Measurements from ENCODE around the gene PLXDC2.

PLXDC2 gene

DNA sequence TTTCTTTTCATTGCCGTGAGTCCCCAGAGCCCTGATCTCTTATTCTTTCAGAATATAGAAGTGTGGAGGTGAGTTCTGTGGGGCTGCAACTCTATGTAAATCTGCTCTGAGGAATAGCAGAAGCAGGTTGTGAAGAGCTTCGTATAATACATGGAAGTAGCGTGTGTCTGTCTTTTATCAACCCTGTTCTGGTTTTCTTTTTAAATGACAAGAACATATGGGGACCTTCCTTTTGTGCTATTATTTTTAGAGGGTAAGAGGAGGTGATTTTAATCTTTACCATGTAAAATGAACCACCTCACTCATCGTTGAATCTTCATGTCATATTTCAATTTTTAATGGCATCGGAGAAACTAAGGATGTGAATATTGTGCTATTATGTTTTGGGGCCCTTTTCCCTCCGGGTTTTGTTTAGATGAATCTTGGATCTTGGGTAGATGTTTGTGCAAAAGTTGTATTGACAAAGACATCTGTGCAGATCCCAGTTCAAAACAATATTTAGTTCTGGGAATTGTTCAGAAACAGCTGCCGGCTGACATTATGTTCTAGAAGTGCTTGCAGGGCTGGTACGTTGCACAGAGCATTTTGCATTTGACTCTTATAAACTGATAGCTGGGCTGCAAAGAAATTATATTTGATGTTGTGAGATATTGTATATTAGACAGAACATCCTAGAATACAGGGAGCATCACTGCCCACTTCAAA, 46.7 kb downstream of the PLXDC2 start:
- DNase-seq: no peak

DNA sequence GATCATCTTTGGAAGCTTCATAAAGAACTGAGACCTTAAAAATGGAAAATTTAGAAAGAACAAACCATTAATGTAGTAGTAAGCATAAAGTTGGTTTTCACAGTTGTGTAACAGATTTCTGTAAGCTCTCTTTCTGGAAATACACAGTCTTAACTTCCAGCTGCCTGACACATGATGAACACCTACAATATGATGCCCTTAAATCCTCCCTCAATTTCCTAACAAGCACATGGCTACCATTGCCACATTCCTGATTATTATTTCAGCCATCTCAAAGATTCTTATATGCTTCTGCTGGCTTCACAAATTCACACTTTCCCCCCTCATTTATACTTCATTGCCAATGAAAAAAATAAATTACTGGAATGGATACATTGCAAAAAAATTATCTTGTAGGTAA, 49.4 kb downstream of the PLXDC2 start:
- DNase-seq: no peak

DNA sequence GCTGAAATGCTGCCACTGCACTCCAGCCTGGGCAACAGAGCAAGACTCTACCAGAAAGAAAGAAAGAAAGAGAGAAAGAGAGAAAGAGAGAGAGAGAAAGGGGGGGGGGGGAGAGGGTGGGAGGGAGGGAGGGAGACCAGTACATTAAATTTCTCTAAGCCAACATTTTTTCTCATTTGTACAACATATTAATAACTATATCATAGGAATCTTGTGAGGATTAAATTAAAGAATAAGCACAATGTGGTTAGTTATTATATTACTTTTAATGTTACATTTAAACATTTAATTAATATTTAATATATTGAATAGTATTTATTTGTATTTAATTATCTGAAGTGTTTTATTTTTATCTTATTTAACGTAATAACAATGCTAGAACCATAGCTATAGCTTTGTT, 53.1 kb downstream of the PLXDC2 start:
- no peak for DNase-seq

DNA sequence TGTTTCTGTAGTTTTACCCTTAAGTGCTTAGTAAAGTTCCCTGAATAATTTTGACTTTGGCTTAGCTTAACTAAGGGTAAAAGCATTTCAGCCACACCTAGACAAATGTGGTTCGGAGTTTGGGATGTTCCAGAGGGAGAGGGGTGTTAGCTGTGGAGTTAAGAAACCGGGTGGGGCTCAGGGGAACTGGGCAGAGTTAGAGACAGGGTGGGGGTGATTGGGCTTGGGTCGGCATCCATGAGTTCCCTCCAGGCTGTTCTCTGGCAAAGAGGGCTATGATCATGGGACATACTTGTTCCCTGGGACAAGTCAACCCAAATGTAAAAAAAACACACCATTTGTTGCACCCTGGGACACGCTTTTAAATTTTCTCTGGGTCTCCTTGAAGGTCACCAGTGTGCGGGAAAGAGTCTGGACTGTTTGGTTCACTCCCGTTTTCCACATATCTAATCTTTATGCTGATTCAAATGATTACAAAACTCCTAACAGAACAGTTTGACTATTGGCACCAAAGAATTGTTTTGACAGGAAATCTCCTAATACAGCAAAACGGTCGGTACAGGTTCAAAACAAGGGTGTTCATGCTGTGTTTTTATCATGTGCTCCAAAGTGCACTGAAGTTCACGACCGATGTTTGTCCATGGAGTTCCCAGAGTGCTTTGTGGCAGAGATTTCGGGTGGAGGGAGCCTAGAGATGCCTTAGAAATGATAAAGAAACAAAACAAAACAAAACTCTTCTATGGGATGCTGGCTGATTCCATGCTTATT, 56.5 kb downstream of the PLXDC2 start:
- no peak for DNase-seq

DNA sequence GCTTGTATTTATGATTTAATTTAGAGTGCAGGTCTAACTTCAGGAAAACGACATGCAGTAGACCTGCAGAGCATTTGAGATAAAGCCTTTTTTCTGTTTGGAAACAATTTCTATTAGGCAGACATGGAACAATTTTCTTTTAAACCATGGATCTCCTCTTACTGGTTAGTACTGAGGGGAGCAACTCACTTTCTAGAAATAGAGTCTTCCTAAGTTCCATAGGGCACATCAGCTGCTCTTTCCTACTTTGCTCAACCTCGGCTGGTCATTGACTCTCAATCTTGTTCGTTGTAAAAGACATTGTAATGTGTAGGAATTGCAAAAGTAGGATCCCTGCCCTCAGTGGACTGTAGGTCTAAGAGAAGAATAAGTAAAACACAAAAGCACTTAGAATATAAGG, 58.0 kb downstream of the PLXDC2 start:
- DNase-seq: no peak

DNA sequence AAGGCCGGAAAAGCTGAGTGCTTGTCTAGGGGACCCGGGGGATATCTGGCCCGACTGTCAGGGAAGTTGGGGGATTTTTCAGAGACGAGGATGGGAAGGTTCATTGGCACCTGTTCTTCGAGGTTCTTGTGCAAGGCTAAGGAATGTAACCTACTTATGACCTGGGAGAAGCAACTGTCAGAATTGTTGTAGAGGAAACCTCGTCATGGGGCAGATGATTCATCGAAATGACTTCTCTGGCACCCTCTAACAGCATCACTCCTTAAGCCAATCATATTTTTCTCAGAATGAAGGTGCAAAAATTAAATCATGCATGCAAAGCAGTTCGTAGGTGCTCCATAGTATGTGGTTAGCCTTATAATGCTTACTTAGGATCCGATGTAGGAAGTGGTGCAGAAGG, 58.6 kb downstream of the PLXDC2 start:
- no peak for DNase-seq

DNA sequence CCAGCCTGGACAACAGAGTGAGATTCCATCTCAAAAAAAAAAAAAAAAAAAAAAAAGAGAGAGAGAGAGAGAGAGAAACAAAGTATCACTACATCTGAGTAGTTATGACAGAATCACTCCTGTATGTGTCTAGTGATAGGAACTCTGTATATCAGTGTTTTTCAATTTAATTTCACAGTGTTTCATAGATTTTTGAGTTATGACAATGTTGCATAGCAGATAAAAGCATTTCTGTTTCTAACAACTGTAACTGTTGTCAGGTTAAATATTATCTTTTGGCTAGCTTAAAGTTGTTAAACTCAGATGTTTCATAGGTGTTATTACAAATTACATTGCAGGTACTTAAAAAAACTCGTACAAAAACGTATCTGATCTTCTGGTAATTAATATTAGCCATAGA, 60.3 kb downstream of the PLXDC2 start:
- no peak for DNase-seq

DNA sequence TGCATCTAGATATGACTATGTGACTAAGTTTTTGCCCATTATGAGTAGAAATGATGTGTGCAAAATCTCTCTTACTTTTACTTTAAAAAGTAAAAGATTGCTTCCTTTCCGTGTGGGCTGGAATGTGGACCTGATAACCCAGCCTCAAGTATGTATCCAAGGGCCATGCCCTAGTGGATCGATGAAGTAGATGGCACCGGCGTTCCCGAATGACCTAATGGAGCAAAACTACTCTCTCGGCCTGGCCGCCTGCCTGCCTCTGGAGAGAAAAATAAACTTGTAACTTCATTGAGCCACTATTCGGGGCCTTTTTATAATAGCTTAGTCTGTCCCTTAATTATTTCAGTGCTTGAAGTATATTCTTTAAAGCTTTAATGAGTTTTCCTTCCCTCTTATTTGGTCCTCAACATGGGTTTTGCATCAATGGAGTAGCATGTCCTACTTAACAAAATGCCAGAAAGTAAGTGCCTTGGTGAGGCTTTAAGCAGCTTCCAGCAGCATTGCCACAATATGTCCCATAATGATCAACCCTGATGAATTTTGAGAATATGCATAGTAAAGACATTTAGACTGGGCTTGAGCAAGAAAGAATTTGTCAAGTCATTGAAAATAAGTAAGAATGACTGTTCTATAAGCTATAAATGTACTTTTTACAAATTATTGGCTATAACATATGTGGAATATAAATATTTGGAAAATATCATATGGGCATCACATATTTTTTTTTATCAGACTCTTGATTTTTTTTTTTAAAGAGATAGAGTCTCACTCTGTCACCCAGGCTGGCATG, 61.4 kb downstream of the PLXDC2 start:
- no peak for DNase-seq

DNA sequence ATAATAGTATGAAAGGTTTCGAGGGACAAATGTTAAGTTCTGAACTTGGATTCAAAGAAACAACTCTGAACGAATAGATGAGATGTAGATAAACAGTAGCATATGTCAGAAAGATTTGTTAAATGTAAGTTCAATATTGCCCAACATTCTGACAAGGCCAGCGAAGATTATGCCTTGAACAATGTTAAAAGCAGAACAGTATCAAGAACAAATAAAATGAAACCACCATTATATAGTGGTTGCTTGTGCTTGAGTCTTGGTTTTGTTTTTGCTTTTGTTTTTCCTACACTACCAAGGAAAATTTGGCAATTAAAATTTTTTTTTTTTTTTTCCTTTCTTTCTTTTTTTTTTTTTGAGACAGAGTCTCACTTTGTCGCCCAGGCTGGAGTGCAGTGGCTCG, 66.4 kb downstream of the PLXDC2 start:
- no peak for DNase-seq

DNA sequence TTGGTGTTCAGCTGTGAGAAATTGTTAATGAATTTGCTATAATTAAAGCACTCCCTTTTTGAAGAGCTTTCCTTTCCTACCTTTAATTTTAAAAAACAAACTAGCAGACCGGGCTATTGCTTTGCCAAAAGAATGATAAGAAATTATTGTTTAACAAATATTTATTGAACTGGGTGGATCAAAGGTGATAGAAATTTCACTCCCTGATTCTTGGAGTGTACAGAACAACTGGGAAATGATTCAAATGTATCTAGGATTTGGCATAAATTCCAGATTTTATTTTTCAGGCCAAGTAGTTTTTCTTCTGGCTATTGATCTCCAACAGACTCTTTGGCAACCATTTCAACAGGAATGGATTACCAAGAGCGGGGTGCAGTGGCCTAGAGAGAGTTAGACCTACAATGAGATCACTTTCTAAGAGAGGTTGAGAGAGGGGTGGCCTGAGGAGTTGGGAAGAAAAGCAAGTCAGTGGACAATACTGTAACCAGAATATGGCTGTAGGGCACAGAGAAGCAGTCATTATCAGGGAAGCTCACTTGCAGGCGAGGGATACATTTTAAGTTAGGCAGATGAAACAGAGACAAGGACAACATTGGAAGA, 71.9 kb downstream of the PLXDC2 start:
- no peak for DNase-seq

DNA sequence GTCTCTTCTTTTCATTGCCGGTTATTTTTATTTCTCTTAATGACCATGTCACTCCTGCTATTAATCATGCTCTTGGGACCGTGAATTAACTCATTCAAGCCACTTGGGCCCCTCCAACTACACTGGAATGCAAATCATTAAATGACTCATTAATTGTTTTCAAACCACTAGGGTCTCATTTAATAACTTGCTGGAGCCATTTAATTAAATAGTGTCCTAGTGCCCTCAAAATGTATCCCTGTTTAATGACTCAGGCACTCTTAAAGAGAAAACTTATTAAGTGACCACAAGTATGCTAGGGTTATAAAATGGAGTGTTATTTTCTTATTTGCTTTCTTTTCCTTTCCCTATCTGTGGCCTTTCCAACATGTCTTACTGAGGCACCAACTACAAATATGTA, 73.0 kb downstream of the PLXDC2 start:
- no peak for DNase-seq

DNA sequence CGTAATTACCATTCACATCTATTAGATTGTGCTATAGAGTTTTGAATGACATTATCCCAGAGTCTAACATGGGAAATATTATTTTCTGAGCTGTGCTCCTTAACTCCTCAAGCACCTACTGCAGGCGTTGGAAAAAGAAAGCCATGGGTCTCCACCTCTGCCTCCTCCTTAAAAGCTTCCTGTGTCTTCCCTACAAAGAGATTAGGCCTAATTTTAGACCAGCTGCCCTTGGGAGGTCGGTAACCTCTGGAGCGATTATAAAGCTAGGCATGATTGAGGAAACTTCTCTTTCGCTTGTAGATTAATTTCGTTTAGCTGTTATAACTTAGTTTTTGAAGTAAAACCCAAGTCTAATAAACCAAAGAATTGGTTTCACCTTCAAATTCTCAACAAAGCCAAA, 75.2 kb downstream of the PLXDC2 start:
- DNase-seq: no peak

DNA sequence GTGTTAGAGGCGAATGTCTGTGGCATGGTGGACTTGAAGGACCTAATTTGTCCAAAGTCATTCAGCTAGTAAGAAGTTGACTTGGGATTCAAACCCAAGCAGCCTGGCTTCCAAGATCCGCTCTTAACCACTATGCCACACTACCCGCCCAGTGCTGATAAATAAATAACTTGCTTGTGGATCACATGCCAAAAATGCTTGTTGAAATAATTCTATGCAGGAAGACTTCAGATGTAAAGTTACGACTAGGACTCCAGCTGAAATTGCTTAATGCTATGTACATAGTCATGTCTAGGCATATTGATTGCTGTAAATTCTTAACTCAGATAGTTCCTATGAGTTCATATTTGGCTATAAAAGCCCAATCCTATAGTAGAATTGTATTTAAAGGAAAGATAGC, 76.0 kb downstream of the PLXDC2 start:
- DNase-seq: no peak

DNA sequence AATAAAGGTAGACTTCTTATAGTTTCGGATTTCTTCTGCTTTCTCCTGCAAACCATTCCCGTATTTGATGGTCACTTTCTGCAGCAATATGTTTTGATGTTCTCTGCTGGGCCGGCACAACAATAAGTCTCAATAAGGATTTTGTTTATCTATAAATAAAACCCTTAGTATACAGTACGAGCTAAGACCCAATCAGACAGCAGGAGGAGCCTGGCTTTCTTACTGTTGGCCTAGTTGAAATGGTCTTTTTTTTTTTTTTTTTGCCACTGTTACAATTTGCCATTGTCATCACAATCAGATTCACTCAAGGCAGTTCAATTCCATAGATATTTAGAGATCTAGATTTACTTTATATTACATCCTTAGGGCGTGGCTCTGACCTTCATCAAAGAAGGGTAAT, 76.4 kb downstream of the PLXDC2 start:
- no peak for DNase-seq

DNA sequence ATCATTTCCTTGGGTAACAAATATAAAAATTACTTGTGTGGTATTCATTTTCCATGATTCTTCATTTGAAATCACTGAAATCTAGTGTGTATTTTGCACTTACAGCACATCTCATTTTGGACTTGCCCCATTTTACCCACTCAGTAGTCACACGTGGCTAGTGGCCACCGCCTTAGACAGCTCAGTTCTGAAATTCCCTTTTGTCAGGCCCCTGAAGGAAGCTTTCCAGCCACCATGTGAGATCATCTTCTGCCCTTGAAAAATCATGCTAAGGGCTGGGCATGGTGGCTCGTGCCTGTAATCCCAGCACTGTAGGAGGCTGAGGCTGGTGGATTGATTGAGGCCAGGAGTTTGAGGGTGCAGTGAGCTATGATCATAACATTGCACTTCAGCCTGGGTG, 79.3 kb downstream of the PLXDC2 start:
- no peak for DNase-seq

DNA sequence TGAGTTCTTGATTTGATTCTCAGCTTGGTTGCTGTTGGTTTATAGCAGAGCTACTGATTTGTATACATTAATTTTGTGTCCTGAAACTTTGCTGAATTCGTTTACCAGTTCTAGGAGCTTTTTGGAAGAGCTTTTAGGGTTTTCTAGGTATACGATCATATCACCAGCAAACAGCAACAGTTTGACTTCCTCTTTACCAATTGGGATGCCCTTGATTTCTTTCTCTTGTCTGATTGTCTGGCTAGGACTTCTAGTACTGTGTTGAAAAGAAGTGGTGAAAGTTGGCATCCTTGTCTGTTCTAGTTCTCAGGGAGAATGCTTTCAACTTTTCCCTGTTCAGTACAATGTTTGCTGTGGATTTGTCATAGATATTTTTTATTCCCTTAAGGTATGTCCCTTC, 86.2 kb downstream of the PLXDC2 start:
- DNase-seq: no peak

DNA sequence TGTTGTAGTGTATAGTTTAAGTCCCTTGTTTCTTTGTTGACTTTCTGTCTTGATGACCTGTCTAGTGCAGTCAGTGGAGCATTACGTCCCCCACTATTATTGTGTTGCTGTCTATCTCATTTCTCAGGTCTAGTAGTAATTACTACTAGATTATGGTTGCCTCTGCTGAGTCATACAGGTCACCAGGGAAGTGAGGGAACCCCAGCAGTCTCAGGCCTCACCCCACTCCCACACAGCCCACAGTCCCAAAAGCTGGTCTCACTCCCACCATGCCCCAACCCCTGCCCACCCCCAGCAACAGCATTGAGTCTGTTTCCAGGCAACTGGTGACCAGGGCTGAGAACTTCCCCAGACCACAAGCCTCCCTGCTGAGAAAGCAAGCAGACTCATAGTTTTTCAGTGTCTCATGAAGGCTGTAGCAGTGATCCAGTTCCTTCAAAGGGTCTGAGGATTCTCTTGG, 88.0 kb downstream of the PLXDC2 start:
- no peak for DNase-seq

DNA sequence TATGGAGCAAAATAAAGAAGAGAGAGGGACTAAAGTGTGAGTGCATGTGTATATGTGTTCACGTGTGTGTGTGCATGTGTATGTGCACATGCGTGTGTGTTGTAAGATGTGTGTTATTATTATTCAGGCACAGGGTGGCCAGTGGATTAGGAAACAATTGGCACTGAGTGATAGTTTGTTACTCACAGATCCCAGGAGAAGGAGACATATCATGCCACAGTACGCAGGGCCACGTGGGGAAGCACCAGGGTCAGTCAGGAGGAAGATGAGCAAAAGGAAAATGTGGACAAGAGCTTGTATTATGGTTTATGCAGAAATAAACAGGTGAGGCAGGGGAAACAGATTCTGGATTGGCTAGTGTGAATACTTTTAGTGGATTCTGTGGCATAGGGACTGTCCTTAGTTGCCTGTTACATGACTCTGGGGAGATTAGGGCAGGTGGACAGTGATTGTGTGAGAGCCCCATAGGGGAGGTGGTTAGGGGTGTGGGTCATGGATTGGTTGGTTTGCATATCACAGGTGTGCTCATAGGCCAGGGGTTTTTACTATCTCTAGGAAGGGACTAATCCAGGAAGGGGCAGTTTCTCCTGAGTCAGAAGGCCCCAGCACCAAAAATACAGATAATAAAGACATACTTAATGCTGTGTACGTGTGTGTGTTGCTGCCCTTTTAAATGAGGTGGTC, 90.0 kb downstream of the PLXDC2 start:
- DNase-seq: no peak

DNA sequence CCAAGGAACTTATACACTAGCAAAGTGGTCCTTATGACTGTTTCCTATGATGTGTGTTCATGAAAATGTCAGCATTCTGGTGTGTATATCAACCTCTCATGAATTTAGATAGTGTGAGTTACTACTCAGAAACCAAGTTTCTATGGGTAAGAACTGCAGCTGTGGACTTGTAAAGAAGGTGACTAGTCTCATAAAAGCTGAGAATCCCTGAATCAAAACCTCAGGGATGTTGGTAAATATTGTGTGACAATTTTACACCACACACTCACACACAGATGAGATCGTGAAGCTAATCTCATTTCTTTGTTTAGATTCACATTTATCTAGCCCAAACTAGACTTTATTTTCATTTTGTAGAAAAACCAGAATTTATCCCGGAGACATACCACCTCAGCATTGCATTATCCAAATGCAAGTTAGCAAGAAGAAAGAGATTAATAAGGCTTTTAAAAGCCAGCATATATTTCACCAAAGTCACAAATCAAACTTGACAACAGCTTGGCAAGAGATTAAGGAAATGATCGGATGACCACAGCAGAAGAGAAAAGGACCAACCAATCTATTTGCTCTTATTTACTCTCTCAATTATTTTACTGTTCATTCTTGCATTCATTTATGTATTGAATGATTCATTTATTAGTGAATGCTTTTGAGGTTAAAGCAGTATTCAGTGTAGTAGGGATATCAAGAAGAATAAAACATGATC, 92.9 kb downstream of the PLXDC2 start:
- DNase-seq: no peak

DNA sequence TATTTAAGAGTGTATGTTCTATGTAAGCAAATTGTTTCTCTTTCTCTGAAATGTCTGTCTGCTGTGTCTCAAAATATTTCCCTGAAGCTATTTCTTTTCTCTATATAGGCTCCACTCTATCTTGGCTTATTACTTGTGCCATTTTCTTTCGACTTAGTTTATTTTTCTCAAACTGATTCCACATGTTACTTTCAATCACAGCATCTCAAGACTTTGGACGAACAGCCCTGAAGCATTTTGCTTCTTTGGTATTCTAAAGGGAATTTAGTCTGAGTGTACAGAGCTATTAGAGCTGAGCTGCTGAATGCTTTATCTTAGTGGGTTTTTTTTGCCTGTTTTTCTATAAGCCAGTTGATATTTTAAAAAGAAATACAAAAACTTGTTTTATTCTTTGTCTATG, 95.7 kb downstream of the PLXDC2 start:
- DNase-seq: no peak

DNA sequence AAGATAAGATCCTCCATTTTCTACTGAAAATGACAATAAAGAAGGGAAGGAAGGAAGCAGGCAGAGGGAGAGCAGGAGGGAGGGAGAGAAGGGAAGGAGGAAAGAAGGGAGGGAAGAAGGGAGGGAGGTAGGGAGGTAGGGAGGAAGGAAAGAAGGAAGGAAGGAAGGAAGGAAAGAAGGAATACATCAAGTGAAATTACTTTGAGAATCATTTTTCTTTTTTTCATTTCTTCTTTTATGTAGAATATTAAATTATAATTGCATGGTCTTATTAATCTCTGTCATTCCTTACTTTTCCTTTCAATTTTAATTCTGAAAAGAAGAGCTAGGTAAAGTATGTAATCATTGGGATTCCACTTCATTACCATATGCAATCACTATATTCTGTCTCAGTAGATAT, 97.8 kb downstream of the PLXDC2 start:
- no peak for DNase-seq

DNA sequence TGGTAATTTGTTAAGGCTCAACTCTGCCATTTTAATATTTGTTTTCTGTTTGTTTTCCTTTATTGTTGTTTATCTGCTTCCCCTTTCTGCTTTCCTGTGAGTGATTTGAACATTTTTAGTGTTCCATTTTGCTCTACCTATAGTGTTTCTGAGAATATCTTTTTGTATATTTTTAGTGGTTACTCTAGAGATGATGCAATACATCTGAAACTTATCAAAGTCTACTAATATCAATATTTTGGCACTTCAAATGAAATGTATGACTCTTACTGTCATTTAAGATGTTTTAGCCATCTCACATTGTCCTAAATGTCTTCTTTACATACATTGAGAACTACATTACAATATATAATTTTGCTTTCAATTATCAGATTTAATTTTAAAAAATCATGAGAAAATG, 98.9 kb downstream of the PLXDC2 start:
- DNase-seq: no peak
